Right renal cortex interstitium (tissue), 3 donors: ENCODE measurements around the gene SLITRK3. TPM values are rescaled to one million over a fixed set of nuclear protein-coding genes. Genes with fewer than 3 reads are reported as not detected.

ENCODE experiments used
- DNase-seq, 3 donors: peaks; one replicate each; pipeline ENCODE4 v3.0.0-alpha.2; 2013; ENCODE audit warnings: low read depth in 3 of 3, low spot score in 2 of 3
- polyA plus RNA-seq, 3 donors: library from polyadenylated mRNA; unstranded; fragments of 120-200 nt; gene quantifications; one replicate each; pipeline ENCODE4 v1.2.1, GENCODE V29; 2013; ENCODE audit not compliant: insufficient read length in 3 of 3

SLITRK3 gene, protein sequence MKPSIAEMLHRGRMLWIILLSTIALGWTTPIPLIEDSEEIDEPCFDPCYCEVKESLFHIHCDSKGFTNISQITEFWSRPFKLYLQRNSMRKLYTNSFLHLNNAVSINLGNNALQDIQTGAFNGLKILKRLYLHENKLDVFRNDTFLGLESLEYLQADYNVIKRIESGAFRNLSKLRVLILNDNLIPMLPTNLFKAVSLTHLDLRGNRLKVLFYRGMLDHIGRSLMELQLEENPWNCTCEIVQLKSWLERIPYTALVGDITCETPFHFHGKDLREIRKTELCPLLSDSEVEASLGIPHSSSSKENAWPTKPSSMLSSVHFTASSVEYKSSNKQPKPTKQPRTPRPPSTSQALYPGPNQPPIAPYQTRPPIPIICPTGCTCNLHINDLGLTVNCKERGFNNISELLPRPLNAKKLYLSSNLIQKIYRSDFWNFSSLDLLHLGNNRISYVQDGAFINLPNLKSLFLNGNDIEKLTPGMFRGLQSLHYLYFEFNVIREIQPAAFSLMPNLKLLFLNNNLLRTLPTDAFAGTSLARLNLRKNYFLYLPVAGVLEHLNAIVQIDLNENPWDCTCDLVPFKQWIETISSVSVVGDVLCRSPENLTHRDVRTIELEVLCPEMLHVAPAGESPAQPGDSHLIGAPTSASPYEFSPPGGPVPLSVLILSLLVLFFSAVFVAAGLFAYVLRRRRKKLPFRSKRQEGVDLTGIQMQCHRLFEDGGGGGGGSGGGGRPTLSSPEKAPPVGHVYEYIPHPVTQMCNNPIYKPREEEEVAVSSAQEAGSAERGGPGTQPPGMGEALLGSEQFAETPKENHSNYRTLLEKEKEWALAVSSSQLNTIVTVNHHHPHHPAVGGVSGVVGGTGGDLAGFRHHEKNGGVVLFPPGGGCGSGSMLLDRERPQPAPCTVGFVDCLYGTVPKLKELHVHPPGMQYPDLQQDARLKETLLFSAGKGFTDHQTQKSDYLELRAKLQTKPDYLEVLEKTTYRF
- polyA plus RNA-seq: under 1 TPM; 0.31 to 0.60 (median 0.51) TPM

DNA sequence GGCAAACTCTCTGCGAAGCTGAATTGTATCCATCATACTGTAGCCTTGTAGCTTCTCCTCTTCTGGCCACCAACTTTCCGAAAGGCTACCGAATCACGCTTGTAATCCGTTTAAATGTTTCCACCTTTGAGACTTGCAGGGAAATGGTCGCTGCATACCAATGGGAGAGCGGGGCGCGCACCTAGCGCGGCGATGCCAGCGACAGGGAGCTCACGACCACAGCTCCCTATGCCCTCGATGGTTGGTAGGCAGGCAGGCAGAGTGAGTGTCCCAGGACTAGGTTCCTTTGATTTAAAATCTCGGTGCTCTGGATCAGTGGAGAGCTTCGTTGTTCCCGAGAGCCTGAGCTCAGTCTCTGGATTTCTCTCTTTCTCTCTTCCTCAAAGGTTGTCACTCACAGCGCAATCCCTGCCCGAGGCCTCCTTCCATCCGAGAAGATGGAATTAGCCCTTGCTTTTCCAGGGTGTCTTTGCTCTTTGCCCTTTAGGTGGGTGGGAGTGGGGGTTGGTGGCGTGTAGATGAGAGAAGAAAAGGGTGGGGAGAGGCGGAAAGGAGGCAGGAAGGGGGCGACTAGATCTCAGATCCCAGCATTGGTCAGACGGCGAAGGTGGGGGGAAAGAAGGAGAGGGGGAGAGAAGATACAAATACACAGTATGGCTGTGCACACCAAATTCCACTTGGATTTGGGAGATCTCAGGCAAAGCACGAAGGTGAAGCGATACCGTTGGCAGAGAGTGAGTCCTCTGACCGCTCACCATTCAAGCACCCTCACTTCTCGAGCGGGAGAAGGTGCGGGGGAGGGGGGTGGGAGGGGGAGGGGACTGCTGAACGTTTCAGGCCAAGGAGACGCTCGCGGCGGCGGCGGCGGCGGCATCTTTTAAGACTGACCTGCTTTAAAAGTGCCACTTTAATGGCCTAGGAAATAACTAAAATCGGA is at the start of gene SLITRK3:
Gene SLITRK3 (minus strand): TSS at position 745 of the 937 bp plus-strand sequence. CDS start 5,554 bp downstream, outside the sequence.
- no peak for DNase-seq

DNA sequence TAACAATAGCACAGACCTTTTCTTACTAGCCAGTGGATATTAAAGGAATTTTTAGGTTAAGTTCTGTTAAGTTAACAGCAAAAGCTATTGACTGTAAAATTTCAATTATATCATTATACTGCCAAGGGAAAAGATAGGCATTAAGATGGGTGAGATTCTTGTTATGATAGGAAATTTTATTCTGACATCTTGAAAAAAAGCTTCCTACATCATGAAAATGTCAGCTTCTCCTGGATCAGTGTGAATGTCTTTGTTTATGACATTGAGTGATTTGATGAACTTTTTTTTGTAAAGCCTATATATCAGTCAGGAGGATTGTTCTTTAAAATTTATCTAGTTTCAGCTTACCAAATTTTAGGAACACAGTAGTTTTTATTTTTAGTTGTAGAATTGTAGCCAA is 47.4 kb upstream of the SLITRK3 start:
- no peak for DNase-seq

DNA sequence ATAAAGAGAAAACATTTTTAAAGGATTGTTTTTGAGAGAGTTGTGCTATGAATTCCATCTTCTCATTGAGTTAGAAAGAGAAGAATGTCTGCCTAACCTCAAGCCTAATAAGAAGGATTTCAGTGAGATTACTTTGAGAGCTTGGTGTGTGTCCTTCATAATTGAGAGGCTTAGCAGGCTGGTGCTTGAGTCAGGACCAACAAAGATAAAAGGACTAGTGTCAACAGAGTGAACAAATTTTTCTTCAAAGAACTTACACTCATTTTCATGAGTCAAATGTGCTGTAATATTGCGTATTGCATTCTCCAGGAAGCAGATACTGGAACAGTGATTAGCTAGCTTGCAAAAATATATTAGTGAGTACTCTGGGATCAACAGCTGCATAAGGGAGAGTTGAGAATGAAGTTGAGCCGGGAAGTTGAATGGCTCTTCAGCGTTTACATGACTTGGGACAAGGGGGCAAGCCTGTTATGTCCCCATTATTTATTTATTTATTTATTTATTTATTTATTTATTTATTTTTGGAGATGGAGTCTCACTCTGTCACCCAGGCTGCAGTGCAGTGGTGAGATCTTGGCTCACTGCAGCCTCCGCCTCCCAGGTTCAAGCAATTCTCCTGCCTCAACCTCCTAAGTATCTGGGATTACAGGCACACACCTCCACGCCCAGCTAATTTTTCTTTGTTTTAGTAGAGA is 37.5 kb upstream of the SLITRK3 start:
- no peak for DNase-seq

DNA sequence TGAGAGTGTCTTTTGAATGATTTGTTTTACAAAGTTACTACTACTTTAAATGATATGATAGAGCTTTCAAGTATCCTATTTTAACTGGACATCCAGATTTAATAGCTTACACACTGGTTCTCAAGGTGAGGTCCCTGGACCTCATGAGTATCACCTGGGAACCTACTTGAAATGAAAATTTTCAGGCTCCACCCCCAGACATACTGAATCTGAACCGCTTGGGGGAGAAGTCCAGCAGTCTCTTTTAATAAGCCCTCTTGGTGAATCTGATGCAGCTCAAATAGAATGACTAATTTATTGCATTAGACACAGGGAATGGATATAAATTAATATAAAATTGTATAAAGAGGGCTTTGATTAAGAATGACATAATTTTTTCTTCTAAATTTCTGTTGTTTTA is 29.4 kb upstream of the SLITRK3 start:
- DNase-seq: no peak

DNA sequence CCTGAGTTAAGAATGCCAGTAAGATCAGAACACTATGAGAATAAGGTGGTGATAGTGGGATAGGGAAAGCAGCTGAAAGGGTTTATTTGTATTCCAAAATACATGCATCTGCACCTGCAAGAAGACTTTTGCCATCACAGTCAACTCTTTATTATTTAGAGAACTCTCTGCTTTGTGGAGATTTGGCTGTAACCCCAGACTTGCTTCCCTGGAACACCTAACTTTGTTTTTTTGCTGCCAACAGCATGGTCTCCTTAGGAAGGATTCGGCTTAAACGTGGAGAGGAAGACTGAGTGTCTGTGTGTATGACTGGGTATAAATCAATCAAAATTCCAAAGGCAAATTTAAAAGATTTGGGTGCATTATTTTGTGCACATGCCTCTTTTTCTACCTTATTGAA is 21.6 kb upstream of the SLITRK3 start:
- no peak for DNase-seq

DNA sequence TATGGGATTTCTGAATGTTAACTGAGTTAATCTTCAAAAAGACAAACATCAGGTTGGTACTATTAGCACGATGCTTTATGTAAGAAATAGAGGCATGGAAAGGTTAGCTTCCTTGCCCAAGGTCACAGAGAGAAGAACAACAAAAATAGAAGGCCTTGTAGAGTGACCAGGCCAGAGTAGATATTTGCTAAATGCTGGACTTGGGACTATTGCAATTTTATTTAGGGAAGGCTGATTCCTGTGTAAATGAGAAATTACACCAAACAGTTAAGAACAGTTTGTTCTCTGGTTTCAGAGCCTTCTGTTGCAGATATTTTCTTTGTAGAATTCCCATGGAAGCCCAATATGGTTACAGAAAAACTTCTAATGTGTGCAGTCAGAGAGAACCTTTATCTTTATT is 16.4 kb upstream of the SLITRK3 start:
- DNase-seq: no peak

DNA sequence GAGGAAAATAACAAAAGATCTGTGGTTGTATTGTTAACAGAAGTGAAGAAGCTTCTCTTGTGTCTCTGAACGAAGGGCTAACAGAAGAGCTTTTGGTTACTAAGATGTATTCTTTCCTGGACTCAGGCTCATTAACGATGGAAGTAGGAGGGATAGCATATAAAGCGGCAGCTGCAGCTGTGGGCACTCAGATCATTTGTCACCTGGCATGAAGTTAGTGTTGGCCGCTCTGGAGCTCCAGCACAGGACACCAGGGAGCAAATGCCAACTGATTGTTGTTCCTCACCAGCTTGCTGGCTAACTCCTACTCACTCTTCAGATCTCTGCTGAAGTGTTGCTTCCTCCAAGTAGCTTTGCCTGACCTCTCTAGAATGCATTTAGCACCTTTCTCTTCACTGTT is 15.5 kb upstream of the SLITRK3 start:
- no peak for DNase-seq

DNA sequence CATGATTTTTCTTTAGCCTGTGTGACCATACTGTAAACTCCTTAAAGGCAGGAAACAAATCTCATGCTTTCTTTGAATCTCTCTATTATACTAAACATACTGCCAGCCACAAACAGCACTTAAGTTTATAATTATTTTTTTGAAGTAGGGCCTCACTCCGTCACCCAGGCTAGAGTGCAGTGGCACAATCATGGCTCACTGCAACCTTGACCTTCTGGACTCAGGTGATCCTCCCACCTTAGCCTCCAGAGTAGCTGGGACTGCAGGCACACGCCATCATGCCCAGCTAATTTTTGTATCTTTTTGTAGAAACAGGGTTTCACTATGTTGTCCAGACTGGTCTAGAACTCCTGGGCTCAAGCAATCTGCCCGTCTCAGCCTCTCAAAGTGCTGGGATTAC is 14.5 kb upstream of the SLITRK3 start:
- DNase-seq: no peak

DNA sequence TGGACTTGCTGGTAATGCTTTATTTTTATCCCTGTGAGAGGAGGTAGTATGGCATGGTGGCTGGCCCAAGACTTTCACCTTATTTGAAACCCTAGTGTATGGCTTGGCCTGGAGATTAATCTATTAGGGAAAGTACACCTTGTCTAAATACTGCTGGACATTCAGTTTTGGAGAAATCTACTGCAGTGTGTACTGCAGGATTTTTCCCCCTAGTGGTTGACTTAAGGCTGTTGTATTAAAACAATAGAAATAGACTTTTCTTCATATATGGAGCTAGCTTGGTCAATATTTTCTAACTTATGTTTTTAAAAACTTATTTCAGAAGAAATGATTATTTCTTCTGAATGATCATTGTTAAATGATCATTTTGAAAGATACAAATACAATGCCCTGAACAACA is 13.9 kb upstream of the SLITRK3 start:
- DNase-seq: no peak

DNA sequence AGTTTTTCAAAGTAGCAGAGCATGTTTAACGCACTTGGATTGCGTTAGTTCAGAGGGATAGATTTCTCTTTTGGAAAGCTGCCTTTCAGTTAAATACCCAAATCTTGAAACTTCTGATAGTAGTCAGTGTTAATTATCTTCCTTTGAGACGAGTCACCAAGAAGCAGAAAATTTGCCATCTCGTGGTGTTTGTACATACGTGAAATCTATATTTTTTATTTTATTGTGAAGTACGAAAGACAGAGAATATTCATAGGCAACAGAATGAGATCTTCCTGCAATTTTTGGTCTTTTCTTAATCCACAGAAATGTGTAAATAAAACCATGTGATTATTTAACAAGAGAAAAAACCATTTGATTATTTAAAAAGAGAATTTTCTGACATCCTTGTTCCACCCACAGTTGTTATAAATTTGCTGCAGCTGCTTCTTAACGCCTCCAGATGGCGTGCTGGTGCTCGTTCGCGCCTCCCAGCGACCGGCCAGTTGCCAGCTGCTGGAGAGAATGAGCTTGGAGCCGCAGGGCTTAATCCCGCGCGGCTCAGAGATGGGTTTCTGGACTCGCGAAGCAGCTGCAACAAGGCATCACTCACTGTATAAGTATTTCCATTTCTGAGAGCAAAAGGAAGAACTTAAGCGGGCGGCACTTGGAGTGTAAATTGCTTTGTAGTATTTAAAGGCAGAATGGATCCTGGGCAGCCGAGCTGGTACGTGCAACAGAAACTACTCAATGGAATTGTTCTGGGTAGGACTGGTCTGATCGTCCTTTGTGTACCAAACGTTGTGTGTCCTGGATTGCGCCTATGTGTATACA is 10.5 kb upstream of the SLITRK3 start:
- no peak for DNase-seq

DNA sequence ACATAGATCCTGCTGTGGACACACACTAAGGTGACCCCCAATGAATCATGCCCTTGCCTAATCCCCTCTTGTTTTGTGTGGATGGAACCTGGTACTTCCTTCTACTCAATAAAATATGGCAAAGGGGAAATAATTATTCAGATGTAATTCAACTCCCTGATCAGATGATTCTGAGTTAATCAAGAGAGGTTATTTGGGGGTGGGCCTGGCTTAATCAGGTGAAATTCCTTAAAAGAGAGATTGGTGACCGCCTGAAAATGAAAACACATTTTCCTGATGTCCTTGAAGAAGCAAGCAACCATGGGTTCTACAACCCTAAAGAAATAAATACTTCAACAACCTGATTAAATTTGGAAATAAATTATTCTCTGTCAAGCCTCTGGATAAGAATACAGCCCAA is 8.3 kb upstream of the SLITRK3 start:
- DNase-seq: no peak

DNA sequence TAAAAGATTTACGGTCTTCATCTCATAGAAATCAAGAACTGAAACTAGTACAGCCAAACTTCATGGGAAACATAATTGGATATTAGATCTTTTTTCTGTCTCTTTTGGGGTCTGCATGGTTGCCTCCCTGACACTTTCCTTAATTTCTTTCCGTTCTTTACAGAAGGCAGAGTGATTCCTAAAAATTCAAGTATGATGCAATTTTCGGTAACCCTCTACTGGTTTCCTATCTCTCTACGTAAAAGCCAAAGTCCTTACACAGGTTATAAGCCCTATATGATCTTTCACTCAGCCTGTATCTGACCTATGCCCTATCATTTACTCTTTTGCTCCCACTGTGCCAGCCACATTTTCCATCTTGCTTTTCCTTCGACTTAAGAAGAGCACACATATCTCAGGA is 6.8 kb upstream of the SLITRK3 start:
- no peak for DNase-seq

DNA sequence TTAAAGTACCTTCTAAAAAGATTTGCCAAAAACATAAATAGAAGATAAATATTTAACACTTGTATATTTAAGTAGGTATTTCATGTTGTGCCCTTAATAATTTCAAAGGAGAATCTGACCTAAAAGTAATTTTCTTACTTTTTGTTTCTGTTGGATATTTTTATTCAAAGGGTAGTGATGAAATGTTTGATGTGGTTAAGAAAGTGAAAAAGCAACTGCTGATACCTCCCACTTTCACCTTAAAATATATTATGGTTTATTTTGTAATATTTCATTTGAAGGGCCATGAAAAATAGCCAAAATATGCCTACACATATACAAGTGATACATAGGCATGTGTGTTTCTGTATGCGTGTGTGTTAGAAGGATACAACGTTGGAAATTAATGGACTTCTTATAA is 5.8 kb upstream of the SLITRK3 start:
- no peak for DNase-seq

DNA sequence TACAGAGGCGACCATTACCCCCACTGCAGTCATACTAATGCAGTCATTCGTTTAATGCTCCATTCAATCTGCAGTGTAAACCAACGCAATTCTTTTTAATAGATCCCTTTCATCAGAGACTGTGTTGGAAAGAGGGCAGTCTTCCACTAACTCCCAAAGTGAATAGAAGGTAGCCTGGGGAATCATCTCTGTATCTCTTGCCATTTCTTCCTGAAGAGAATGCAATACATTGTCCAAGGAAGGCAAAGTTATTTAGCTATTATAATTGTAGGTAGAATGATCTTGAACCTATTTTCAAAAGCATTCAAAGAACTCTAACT is 1.3 kb upstream of the SLITRK3 start:
- DNase-seq: no peak

DNA sequence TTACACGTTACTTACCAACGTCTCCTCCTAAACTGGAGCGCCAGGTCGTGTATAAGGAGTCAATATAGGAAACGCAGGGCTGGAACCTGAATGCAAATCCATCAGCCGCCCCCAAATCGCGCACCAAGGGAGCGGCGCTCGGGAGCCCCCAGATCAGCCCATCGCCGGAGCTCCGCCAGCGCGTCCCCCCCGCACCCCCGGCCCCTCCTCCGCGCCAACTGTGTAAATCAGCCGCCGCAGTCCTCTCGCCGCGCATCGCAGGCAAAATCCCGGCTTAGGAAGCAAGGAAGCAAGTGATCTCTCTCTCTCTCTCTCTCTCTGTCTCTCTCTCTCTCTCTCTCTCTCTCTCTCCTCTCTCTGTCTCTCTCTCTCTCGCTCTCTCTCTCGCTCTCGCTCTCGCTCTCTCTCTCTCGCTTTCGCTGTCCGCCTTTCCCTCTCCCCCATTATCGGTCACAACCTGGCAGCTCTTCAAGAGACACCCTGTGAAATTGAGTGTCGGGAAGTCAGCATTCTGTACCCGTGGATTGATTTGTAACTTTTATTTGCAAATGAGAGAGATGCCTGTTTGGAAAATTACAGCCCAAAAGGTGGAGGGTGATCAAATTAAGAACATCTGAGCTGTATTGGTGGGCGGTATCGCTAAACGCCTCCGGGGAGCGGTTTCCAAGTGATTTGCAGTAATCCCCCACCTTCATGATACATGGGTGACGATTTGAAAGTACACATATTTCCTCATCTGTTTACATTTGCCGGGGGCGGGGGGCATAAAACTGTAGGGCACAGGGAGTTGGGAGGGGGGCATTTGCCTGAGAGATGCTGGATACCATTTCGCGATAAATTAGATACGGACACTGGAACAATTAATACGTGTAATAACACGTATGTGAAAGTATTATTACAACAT is 645 bp upstream of the SLITRK3 start:
- no peak for DNase-seq

DNA sequence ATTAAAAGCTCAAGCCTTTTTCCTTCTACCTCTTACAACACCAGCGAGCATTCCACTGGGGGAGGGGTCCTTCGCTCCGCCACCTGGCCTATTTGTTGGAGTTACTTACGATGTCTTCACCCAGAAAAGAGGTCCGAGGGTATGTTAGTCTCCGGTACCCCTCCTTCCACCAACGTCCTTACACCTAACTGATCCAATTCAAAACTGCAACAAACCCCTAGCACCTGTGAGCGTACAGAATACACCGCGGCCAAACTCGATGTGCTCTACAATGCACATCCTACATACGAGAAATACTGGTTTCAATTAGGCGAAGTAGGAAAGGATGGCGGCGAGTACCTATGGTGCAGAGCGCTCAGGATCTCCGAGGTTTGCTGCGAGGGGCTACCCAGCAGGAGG is 944 bp downstream of the SLITRK3 start:
- no peak for DNase-seq

DNA sequence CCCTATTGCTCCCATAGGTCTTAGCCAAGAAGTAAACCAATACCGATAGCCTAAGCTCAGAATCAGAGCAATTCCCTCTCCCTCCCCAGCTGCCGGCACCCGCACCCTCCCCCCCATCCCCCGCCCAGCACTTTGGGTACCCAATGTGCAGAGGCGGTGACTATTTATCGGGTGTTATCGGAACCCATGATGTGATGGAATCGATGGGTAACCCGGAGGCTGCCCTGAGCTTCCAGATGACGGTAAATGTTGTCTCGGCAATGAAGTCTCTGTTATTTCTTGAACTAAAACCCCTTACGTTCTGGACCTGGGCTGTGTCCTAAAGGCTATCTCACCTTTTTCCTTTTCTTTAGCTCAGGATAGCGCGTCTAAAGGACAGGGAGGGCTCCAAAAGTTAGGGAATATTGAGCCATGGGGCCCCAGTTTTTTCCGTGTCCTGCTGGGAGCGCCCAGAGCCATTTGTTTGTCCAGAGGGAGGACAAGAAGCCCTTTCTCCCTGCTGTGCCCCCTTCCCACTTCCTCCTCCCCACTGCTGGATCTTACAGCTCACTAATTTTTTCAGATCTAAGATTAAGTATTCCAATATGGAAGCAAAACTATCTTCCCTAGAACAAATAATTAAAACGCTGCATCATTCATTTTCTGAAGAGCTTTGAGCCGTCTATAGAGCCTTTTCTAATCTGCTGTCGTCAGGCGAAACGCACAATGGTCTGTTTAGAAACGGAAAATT is 1.5 kb downstream of the SLITRK3 start:
- no peak for DNase-seq
